GM12873 (cell line): Measurements from ENCODE around the gene TAF8.

Source experiments
- CTCF ChIP-seq: IDR thresholded peaks from 2 replicates; pipeline ENCODE4 v1.5.1; 2012; ENCODE audit warnings: low read depth, mild to moderate bottlenecking, moderate library complexity, low read length, control low read depth; ENCODE audit not compliant: insufficient read depth; ENCODE audit errors: missing control alignments

Gene TAF8

GRCh38 chr6:42073287-42073686, 23.0 kb downstream of the TAF8 start:
- no peak for TF ChIP-seq CTCF

GRCh38 chr6:42075159-42075838, 25.0 kb downstream of the TAF8 start:
- TF ChIP-seq CTCF: peak; percentile 76

GRCh38 chr6:42078386-42078785, 28.1 kb downstream of the TAF8 start:
- no peak for TF ChIP-seq CTCF

- TF ChIP-seq CTCF: no peak
Measured at GRCh38 chr6:42079941-42080464, 29.7 kb downstream of the TAF8 start.

GRCh38 chr6:42083530-42083929, 33.2 kb downstream of the TAF8 start:
- no peak for TF ChIP-seq CTCF

GRCh38 chr6:42084889-42085288, 34.6 kb downstream of the TAF8 start:
- no peak for TF ChIP-seq CTCF

GRCh38 chr6:42086046-42087035, 36.0 kb downstream of the TAF8 start:
- peak; percentile 11 for TF ChIP-seq CTCF
